ENCODE results near the gene BABAM2.

Gene BABAM2

GRCh38 chr2:28034696-28035095 is 144.2 kb downstream of the BABAM2 start:
- Histone ChIP-seq H3K36me3 (ENCODE audit: control insufficient read depth in 1 of 2, insufficient read depth in 2 of 2, low read length in 2 of 2) (no peaks in the 10 kb centered on the region), H3K4me1 (ENCODE audit: control insufficient read depth in 1 of 2, insufficient read depth in 2 of 2, low read length in 2 of 2) (no peaks in the 10 kb centered on the region), H3K27ac (ENCODE audit: low read depth, low read length) (no peak overlapping the region), H3K4me3 (ENCODE audit: low read depth in 1 of 2, low read length in 2 of 2) (no peak overlapping the region), H3K9me3 (ENCODE audit: control insufficient read depth in 1 of 2, low read length in 2 of 2) (no peaks in the 10 kb centered on the region), H3K27me3 (ENCODE audit: control insufficient read depth in 1 of 2, insufficient read depth in 2 of 2, low read length in 2 of 2) (no peaks in the 10 kb centered on the region), H3K9ac (ENCODE audit: low read depth in 1 of 2, low read length in 2 of 2) (no peak overlapping the region)

GRCh38 chr2:28035163-28035690 is 144.7 kb downstream of the BABAM2 start:
- H3K36me3 ChIP-seq (ENCODE audit: control insufficient read depth in 1 of 2, insufficient read depth in 2 of 2, low read length in 2 of 2): no peaks in the 10 kb centered on the region
- no peak overlapping the region for H3K27ac ChIP-seq (ENCODE audit: low read depth, low read length)
- H3K9ac ChIP-seq (ENCODE audit: low read depth in 1 of 2, low read length in 2 of 2): no peak overlapping the region
- H3K9me3 ChIP-seq (ENCODE audit: control insufficient read depth in 1 of 2, low read length in 2 of 2): no peaks in the 10 kb centered on the region
- no peaks in the 10 kb centered on the region for H3K4me1 ChIP-seq (ENCODE audit: control insufficient read depth in 1 of 2, insufficient read depth in 2 of 2, low read length in 2 of 2)
- H3K4me3 ChIP-seq (ENCODE audit: low read depth in 1 of 2, low read length in 2 of 2): no peak overlapping the region
- H3K27me3 ChIP-seq (ENCODE audit: control insufficient read depth in 1 of 2, insufficient read depth in 2 of 2, low read length in 2 of 2): no peaks in the 10 kb centered on the region

DNA sequence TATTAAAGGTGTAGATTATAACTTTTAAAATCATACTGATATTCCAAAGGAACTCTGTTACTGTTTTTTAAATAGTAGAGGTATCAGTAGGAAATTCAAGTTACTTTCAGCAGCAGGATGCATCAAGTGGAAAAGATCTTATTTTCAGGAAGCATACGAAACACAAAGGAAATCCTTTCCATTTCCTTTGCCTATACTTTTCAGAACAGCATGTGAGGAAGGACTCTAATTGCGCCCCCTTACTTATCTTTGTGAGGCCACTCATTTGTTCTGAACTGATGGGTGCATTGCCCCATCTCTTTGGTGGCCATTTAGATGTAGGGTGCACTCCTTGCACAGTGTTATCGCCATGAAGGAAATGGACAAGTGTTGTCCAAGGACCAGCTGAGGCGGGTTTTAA is 145.3 kb downstream of the BABAM2 start:
- Histone ChIP-seq H3K27ac (ENCODE audit: low read depth, low read length) (no peak overlapping the region), H3K27me3 (ENCODE audit: control insufficient read depth in 1 of 2, insufficient read depth in 2 of 2, low read length in 2 of 2) (no peaks in the 10 kb centered on the region), H3K36me3 (ENCODE audit: control insufficient read depth in 1 of 2, insufficient read depth in 2 of 2, low read length in 2 of 2) (no peaks in the 10 kb centered on the region), H3K4me1 (ENCODE audit: control insufficient read depth in 1 of 2, insufficient read depth in 2 of 2, low read length in 2 of 2) (no peaks in the 10 kb centered on the region), H3K9me3 (ENCODE audit: control insufficient read depth in 1 of 2, low read length in 2 of 2) (no peaks in the 10 kb centered on the region), H3K4me3 (ENCODE audit: low read depth in 1 of 2, low read length in 2 of 2) (no peak overlapping the region), H3K9ac (ENCODE audit: low read depth in 1 of 2, low read length in 2 of 2) (no peak overlapping the region)

DNA sequence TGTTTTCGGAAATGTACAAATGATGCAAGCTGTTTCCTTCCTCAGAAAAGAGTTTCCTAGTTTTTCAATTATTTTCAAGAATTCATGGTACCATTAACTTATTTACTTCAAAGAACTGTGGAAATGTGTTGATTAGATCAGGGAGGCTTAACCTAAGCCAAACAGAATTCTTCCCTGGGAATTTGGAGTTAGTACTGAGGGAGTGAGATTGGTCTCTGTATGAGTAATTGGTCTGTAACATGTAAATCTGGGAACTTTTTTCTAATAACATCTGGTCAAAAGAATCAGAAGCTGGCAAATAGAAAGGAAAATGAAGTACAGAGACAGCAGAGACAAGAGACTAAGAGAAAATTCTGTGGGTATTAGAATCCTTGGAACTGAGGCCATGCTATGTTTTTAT is 145.8 kb downstream of the BABAM2 start:
- H3K4me1 ChIP-seq (ENCODE audit: control insufficient read depth in 1 of 2, insufficient read depth in 2 of 2, low read length in 2 of 2): no peaks in the 10 kb centered on the region
- H3K27me3 ChIP-seq (ENCODE audit: control insufficient read depth in 1 of 2, insufficient read depth in 2 of 2, low read length in 2 of 2): no peaks in the 10 kb centered on the region
- no peak overlapping the region for H3K4me3 ChIP-seq (ENCODE audit: low read depth in 1 of 2, low read length in 2 of 2)
- H3K9me3 ChIP-seq (ENCODE audit: control insufficient read depth in 1 of 2, low read length in 2 of 2): no peaks in the 10 kb centered on the region
- H3K36me3 ChIP-seq (ENCODE audit: control insufficient read depth in 1 of 2, insufficient read depth in 2 of 2, low read length in 2 of 2): no peaks in the 10 kb centered on the region
- no peak overlapping the region for H3K9ac ChIP-seq (ENCODE audit: low read depth in 1 of 2, low read length in 2 of 2)
- H3K27ac ChIP-seq (ENCODE audit: low read depth, low read length): no peak overlapping the region

DNA sequence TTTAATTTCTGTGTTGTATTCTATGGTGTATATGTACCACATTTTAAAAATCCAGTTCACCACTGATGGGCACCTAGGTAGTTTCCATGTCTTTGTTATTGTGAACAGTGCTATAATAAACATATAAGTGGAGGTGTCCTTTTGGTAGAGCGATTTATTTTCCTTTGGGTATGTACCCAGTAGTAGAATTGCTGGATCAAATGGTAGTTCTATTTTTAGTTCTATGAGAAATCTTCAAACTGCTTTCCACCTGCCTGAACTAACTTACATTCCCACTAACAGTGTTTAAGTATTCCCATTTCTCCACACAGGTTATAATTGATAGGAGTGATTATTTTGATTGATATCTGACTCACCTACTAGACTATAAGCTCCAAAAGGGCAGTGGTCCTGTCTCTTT is 148.2 kb downstream of the BABAM2 start:
- Histone ChIP-seq H3K27ac (ENCODE audit: low read depth, low read length) (no peak overlapping the region), H3K36me3 (ENCODE audit: control insufficient read depth in 1 of 2, insufficient read depth in 2 of 2, low read length in 2 of 2) (no peaks in the 10 kb centered on the region)

DNA sequence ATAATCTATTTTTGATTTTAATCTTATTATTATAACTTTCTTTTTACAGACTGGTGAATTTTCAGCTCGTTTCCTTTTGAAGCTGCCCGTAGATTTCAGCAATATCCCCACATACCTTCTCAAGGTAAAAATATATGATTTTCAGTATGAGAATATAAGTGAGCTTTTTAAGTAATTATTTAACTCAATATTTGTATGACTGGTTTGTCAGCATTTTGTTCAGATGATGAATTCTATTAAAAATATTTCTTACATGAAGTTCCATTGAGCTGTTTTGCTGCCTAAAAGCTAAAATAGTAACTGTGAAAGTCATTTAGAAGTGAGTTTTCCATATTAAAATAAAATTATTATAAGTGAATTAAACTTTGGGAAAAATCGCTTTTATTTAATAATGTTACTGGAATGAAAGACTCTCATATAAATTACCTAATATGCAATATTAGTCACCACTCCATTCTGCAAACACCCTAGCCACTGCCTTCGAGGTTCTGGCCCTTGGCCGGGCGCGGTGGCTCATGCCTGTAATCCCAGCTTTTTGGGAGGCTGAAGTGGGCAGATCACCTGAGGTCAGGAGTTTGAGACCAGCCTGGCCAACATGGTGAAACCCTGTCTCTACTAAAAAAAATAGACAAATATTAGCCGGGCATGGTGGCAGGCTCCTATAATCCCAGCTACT is 155.3 kb downstream of the BABAM2 start:
- Histone ChIP-seq H3K4me3 (ENCODE audit: low read depth in 1 of 2, low read length in 2 of 2) (no peak overlapping the region), H3K4me1 (ENCODE audit: control insufficient read depth in 1 of 2, insufficient read depth in 2 of 2, low read length in 2 of 2) (peaks cover 0 to 6% of the 10 kb centered on the region in 2 donors), H3K36me3 (ENCODE audit: control insufficient read depth in 1 of 2, insufficient read depth in 2 of 2, low read length in 2 of 2) (no peaks in the 10 kb centered on the region), H3K9ac (ENCODE audit: low read depth in 1 of 2, low read length in 2 of 2) (no peak overlapping the region), H3K27ac (ENCODE audit: low read depth, low read length) (no peak overlapping the region), H3K27me3 (ENCODE audit: control insufficient read depth in 1 of 2, insufficient read depth in 2 of 2, low read length in 2 of 2) (no peaks in the 10 kb centered on the region), H3K9me3 (ENCODE audit: control insufficient read depth in 1 of 2, low read length in 2 of 2) (no peaks in the 10 kb centered on the region)

More for the DNA sequence above, 148.2 kb downstream of the BABAM2 start:
- Histone ChIP-seq H3K4me1 (ENCODE audit: control insufficient read depth in 1 of 2, insufficient read depth in 2 of 2, low read length in 2 of 2) (no peaks in the 10 kb centered on the region), H3K9me3 (ENCODE audit: control insufficient read depth in 1 of 2, low read length in 2 of 2) (no peaks in the 10 kb centered on the region), H3K9ac (ENCODE audit: low read depth in 1 of 2, low read length in 2 of 2) (no peak overlapping the region), H3K27me3 (ENCODE audit: control insufficient read depth in 1 of 2, insufficient read depth in 2 of 2, low read length in 2 of 2) (no peaks in the 10 kb centered on the region), H3K4me3 (ENCODE audit: low read depth in 1 of 2, low read length in 2 of 2) (no peak overlapping the region)

- no peak overlapping the region for H3K4me3 ChIP-seq (ENCODE audit: low read depth in 1 of 2, low read length in 2 of 2)
- H3K9me3 ChIP-seq (ENCODE audit: control insufficient read depth in 1 of 2, low read length in 2 of 2): no peaks in the 10 kb centered on the region
- no peaks in the 10 kb centered on the region for H3K27me3 ChIP-seq (ENCODE audit: control insufficient read depth in 1 of 2, insufficient read depth in 2 of 2, low read length in 2 of 2)
- no peaks in the 10 kb centered on the region for H3K36me3 ChIP-seq (ENCODE audit: control insufficient read depth in 1 of 2, insufficient read depth in 2 of 2, low read length in 2 of 2)
- H3K4me1 ChIP-seq (ENCODE audit: control insufficient read depth in 1 of 2, insufficient read depth in 2 of 2, low read length in 2 of 2): peaks cover 0 to 6% of the 10 kb centered on the region in 2 donors
- no peak overlapping the region for H3K9ac ChIP-seq (ENCODE audit: low read depth in 1 of 2, low read length in 2 of 2)
- H3K27ac ChIP-seq (ENCODE audit: low read depth, low read length): no peak overlapping the region
Observed at GRCh38 chr2:28046921-28047320, 156.4 kb downstream of the BABAM2 start.

- Histone ChIP-seq H3K9me3 (ENCODE audit: control insufficient read depth in 1 of 2, low read length in 2 of 2) (no peaks in the 10 kb centered on the region), H3K27ac (ENCODE audit: low read depth, low read length) (no peak overlapping the region), H3K36me3 (ENCODE audit: control insufficient read depth in 1 of 2, insufficient read depth in 2 of 2, low read length in 2 of 2) (no peaks in the 10 kb centered on the region), H3K27me3 (ENCODE audit: control insufficient read depth in 1 of 2, insufficient read depth in 2 of 2, low read length in 2 of 2) (no peaks in the 10 kb centered on the region), H3K4me3 (ENCODE audit: low read depth in 1 of 2, low read length in 2 of 2) (no peak overlapping the region), H3K9ac (ENCODE audit: low read depth in 1 of 2, low read length in 2 of 2) (no peak overlapping the region), H3K4me1 (ENCODE audit: control insufficient read depth in 1 of 2, insufficient read depth in 2 of 2, low read length in 2 of 2) (peaks cover 0 to 6% of the 10 kb centered on the region in 2 donors)
Observed at GRCh38 chr2:28047681-28048080, 157.2 kb downstream of the BABAM2 start.

DNA sequence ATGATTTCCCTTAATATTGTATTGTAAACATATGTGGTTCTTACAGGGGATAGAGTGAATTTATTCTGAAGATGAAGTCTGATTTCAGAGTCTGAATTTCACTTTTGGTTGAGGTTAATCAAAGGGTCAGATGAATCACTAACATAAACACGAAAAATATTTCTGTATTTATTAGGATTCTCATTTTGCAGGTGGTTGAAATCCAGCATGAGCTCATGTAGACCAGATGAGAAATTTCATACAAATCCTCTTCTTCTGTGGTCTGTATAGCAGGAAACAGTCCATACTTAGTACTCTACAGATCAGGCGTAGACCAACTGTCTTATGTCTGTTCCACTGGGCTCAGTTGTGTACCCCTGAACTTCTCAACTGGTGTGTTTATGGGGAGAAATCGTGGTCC is 157.8 kb downstream of the BABAM2 start:
- Histone ChIP-seq H3K4me3 (ENCODE audit: low read depth in 1 of 2, low read length in 2 of 2) (no peak overlapping the region), H3K4me1 (ENCODE audit: control insufficient read depth in 1 of 2, insufficient read depth in 2 of 2, low read length in 2 of 2) (peaks cover 0 to 7% of the 10 kb centered on the region in 2 donors), H3K36me3 (ENCODE audit: control insufficient read depth in 1 of 2, insufficient read depth in 2 of 2, low read length in 2 of 2) (no peaks in the 10 kb centered on the region), H3K27me3 (ENCODE audit: control insufficient read depth in 1 of 2, insufficient read depth in 2 of 2, low read length in 2 of 2) (no peaks in the 10 kb centered on the region), H3K9me3 (ENCODE audit: control insufficient read depth in 1 of 2, low read length in 2 of 2) (no peaks in the 10 kb centered on the region), H3K9ac (ENCODE audit: low read depth in 1 of 2, low read length in 2 of 2) (no peak overlapping the region), H3K27ac (ENCODE audit: low read depth, low read length) (no peak overlapping the region)

DNA sequence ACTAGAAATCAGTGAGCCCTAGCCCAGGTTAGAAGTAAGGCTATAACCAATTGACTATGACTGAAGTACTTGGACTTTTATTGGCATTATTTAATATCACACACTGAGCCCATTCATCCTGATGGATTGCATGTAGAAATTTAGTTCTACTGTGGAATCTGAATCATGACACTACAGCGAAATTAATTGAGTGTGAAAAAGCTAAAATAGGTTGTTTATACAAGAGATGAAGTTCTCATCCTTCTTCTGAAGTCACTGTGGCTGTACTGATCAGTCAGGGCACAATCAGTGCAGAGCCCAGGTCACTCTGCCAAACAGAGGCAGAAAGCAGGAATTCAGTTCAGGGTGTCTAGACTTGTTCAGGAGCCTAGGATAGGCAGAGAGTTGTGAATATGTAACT is 158.9 kb downstream of the BABAM2 start:
- Histone ChIP-seq H3K36me3 (ENCODE audit: control insufficient read depth in 1 of 2, insufficient read depth in 2 of 2, low read length in 2 of 2) (no peaks in the 10 kb centered on the region), H3K27me3 (ENCODE audit: control insufficient read depth in 1 of 2, insufficient read depth in 2 of 2, low read length in 2 of 2) (no peaks in the 10 kb centered on the region), H3K4me3 (ENCODE audit: low read depth in 1 of 2, low read length in 2 of 2) (no peak overlapping the region), H3K9me3 (ENCODE audit: control insufficient read depth in 1 of 2, low read length in 2 of 2) (no peaks in the 10 kb centered on the region), H3K9ac (ENCODE audit: low read depth in 1 of 2, low read length in 2 of 2) (no peak overlapping the region), H3K4me1 (ENCODE audit: control insufficient read depth in 1 of 2, insufficient read depth in 2 of 2, low read length in 2 of 2) (peaks cover 0 to 9% of the 10 kb centered on the region in 2 donors), H3K27ac (ENCODE audit: low read depth, low read length) (no peak overlapping the region)
